Thymus (tissue), 11 donors: ENCODE measurements around the gene FAM131C. TPM values are rescaled to one million over a fixed set of nuclear protein-coding genes. Genes with fewer than 3 reads are reported as not detected.

ENCODE experiments used
- DNase-seq, 9 donors: peaks; one replicate each; pipeline ENCODE4 v3.0.0-alpha.2; 2013; ENCODE audit warnings: low spot score in 9 of 9, low read depth in 6 of 9, missing footprints in 1 of 9
- H3K27ac ChIP-seq, 2 donors: one replicate each; pipeline ENCODE4 v1.5.1; 2013; ENCODE audit warnings: control low read depth in 1 of 2, low read depth in 1 of 2, low read length in 1 of 2, mild to moderate bottlenecking in 1 of 2, moderate library complexity in 1 of 2
- H3K27me3 ChIP-seq, 2 donors: one replicate each; pipeline ENCODE4 v1.5.1; 2013; ENCODE audit warnings: low read length in 1 of 2; ENCODE audit not compliant: control insufficient read depth in 2 of 2, insufficient read depth in 1 of 2
- H3K36me3 ChIP-seq, 2 donors: one replicate each; pipeline ENCODE4 v1.5.1; 2013; ENCODE audit warnings: low read length in 1 of 2, mild to moderate bottlenecking in 1 of 2, moderate library complexity in 1 of 2; ENCODE audit not compliant: control insufficient read depth in 2 of 2, insufficient read depth in 2 of 2
- H3K4me1 ChIP-seq, 2 donors: one replicate each; pipeline ENCODE4 v1.5.1; 2013; ENCODE audit warnings: low read length in 2 of 2; ENCODE audit not compliant: control insufficient read depth in 2 of 2, insufficient read depth in 2 of 2
- H3K4me3 ChIP-seq, 2 donors: one replicate each; pipeline ENCODE4 v1.5.1; 2013; ENCODE audit warnings: low read length in 2 of 2, control low read depth in 1 of 2, mild to moderate bottlenecking in 1 of 2
- H3K9me3 ChIP-seq, 2 donors: one replicate each; pipeline ENCODE4 v1.5.1; 2013; ENCODE audit warnings: low read length in 1 of 2, mild to moderate bottlenecking in 1 of 2; ENCODE audit not compliant: control insufficient read depth in 2 of 2, insufficient read depth in 1 of 2
- WGBS: extraction: QIAGEN DNeasy Blood & Tissue Kit; methylation state at CpG from one replicate; pipeline ENCODE4 v1.1.7; 2013; 5-methylcytosine and 5-hydroxymethylcytosine counted together
- polyA plus RNA-seq: library from polyadenylated mRNA; stranded (reverse); fragments of 200-250 nt; gene quantifications from one replicate; pipeline ENCODE4 v1.2.3, GENCODE V29; 2013
- total RNA-seq: library from RNA; stranded (reverse); fragments of 120-200 nt; gene quantifications from one replicate; pipeline ENCODE4 v1.2.4, GENCODE V29; 2013
- donor health status: healthy.

FAM131C gene
- total and polyA plus RNA-seq, 2 donors: 0.05 to 0.96 TPM

- WGBS: 88% methylated on average over 18 of the region's 18 CpGs
- peaks cover 0 to 32% of the 10 kb centered on the region in 2 donors for H3K27me3 ChIP-seq
- H3K36me3 ChIP-seq: no peaks in the 10 kb centered on the region
- H3K9me3 ChIP-seq: no peaks in the 10 kb centered on the region
- H3K4me3 ChIP-seq: no peak overlapping the region
- no peak for DNase-seq
- H3K27ac ChIP-seq: no peak overlapping the region
- no peaks in the 10 kb centered on the region for H3K4me1 ChIP-seq
These were observed 18.9 kb upstream of the FAM131C start for GRCh38 chr1:16092097-16092922.

- peaks cover 0 to 28% of the 10 kb centered on the region in 2 donors for H3K27me3 ChIP-seq
- H3K36me3 ChIP-seq: no peaks in the 10 kb centered on the region
- 85% methylated on average over 8 of the region's 8 CpGs for WGBS
- DNase-seq: no peak
- H3K9me3 ChIP-seq: no peaks in the 10 kb centered on the region
- no peak overlapping the region for H3K27ac ChIP-seq
- no peak overlapping the region for H3K4me3 ChIP-seq
- no peaks in the 10 kb centered on the region for H3K4me1 ChIP-seq
These were observed 17.8 kb upstream of the FAM131C start for GRCh38 chr1:16091296-16091695.

- WGBS: 94% methylated on average over 5 of the region's 5 CpGs
- Histone ChIP-seq H3K4me3 (no peak overlapping the region), H3K9me3 (no peaks in the 10 kb centered on the region), H3K27me3 (peaks cover 0 to 21% of the 10 kb centered on the region in 2 donors), H3K27ac (no peak overlapping the region), H3K36me3 (no peaks in the 10 kb centered on the region), H3K4me1 (no peaks in the 10 kb centered on the region)
- no peak for DNase-seq
These were observed 16.8 kb upstream of the FAM131C start for GRCh38 chr1:16090076-16090826.

GRCh38 chr1:16088996-16089395 is 15.5 kb upstream of the FAM131C start:
- Histone ChIP-seq H3K4me3 (no peak overlapping the region), H3K27me3 (peaks cover 0 to 18% of the 10 kb centered on the region in 2 donors), H3K4me1 (no peaks in the 10 kb centered on the region), H3K9me3 (no peaks in the 10 kb centered on the region), H3K27ac (no peak overlapping the region), H3K36me3 (no peaks in the 10 kb centered on the region)
- no peak for DNase-seq
- WGBS: 88% methylated on average over 9 of the region's 9 CpGs

GRCh38 chr1:16088351-16088911 is 15.0 kb upstream of the FAM131C start:
- Histone ChIP-seq H3K4me1 (no peaks in the 10 kb centered on the region), H3K9me3 (no peaks in the 10 kb centered on the region), H3K4me3 (no peak overlapping the region), H3K36me3 (no peaks in the 10 kb centered on the region), H3K27ac (no peak overlapping the region), H3K27me3 (peaks cover 0 to 15% of the 10 kb centered on the region in 2 donors)
- 91% methylated on average over 17 of the region's 17 CpGs for WGBS
- no peak for DNase-seq

GRCh38 chr1:16087733-16088132 is 14.3 kb upstream of the FAM131C start:
- H3K4me1 ChIP-seq: no peaks in the 10 kb centered on the region
- no peak overlapping the region for H3K4me3 ChIP-seq
- 83% methylated on average over 7 of the region's 7 CpGs for WGBS
- no peaks in the 10 kb centered on the region for H3K9me3 ChIP-seq
- no peak for DNase-seq
- no peak overlapping the region for H3K27ac ChIP-seq
- H3K27me3 ChIP-seq: peaks cover 0 to 11% of the 10 kb centered on the region in 2 donors
- no peaks in the 10 kb centered on the region for H3K36me3 ChIP-seq

GRCh38 chr1:16085522-16085921 is 12.1 kb upstream of the FAM131C start:
- H3K9me3 ChIP-seq: no peaks in the 10 kb centered on the region
- no peak overlapping the region for H3K27ac ChIP-seq
- no peaks in the 10 kb centered on the region for H3K36me3 ChIP-seq
- H3K4me3 ChIP-seq: no peak overlapping the region
- H3K27me3 ChIP-seq: no peaks in the 10 kb centered on the region
- DNase-seq: no peak
- WGBS: 64% methylated on average over 6 of the region's 6 CpGs
- H3K4me1 ChIP-seq: peaks cover 0 to 4% of the 10 kb centered on the region in 2 donors

GRCh38 chr1:16083486-16083885 is 10.0 kb upstream of the FAM131C start:
- no peaks in the 10 kb centered on the region for H3K9me3 ChIP-seq
- H3K4me1 ChIP-seq: peaks cover 3 to 15% of the 10 kb centered on the region in 2 donors
- H3K36me3 ChIP-seq: no peaks in the 10 kb centered on the region
- no peaks in the 10 kb centered on the region for H3K27me3 ChIP-seq
- no peak overlapping the region for H3K27ac ChIP-seq
- no peak for DNase-seq
- no peak overlapping the region for H3K4me3 ChIP-seq
- WGBS: 97% methylated on average over 5 of the region's 5 CpGs
